Measurements from ENCODE around the gene ARID1B. TPM values are rescaled to one million over a fixed set of nuclear protein-coding genes. Genes with fewer than 3 reads are reported as not detected.

The ARID1B gene
- total RNA-seq, 1 experiment from 2014 or later, result 60.3 TPM

DNA sequence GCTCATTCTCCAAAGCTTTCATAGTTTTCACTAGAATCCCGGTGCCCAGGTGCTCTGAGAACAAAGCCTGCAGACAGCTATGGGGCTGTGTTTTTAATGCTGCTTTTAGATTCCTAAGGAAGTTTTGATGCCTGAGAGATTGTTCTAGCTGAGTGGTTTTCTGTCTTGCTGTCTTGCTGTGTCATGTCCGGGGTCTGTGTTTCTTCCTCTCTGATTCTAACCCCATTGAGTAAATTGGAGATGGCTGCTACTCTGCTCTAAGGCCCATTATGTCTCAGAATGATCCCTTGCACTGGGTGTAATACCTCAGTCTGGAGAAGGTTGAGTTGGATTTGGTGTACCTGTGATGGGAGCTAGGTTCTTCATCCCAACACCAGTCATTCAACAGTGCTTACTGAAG lies 63.4 kb downstream of the ARID1B start:
- CTCF ChIA-PET, result no interaction called here
- no peak for TF ChIP-seq E2F1 (CRISPR knock-in tag; IDR thresholded peaks at IDR 0.05)
- TF ChIP-seq ESRRA (CRISPR knock-in tag; IDR thresholded peaks at IDR 0.05; ENCODE audit: borderline replicate concordance), result no peak
- no peak for TF ChIP-seq IRF2 (CRISPR knock-in tag; IDR thresholded peaks at IDR 0.05; ENCODE audit: borderline replicate concordance, low read depth)
- TF ChIP-seq ZBTB21 (CRISPR knock-in tag; IDR thresholded peaks at IDR 0.05; ENCODE audit: borderline replicate concordance), result no peak
- TF ChIP-seq, protein P1, sequence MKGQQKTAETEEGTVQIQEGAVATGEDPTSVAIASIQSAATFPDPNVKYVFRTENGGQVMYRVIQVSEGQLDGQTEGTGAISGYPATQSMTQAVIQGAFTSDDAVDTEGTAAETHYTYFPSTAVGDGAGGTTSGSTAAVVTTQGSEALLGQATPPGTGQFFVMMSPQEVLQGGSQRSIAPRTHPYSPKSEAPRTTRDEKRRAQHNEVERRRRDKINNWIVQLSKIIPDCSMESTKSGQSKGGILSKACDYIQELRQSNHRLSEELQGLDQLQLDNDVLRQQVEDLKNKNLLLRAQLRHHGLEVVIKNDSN (CRISPR knock-in tag; IDR thresholded peaks at IDR 0.05), result no peak
- TF ChIP-seq GABPB1 (CRISPR knock-in tag; IDR thresholded peaks at IDR 0.05), result no peak
- no peak for TF ChIP-seq IRF1 (CRISPR knock-in tag; IDR thresholded peaks at IDR 0.05)
- no peak for TF ChIP-seq TEAD1 (CRISPR knock-in tag; IDR thresholded peaks at IDR 0.05)
- TF ChIP-seq FOXP4 (CRISPR knock-in tag; IDR thresholded peaks at IDR 0.05), result no peak
- no peak for TF ChIP-seq ZNF263 (CRISPR knock-in tag; IDR thresholded peaks at IDR 0.05; ENCODE audit: low read depth)
- ATAC-seq, result no peak; the same call in 1 of the 2 replicates
- H3K27me3 Mint-ChIP-seq (ENCODE audit: low read depth), result no peaks in the 10 kb centered on the region
- no peak for DNase-seq (ENCODE audit: low spot score)
- H3K27ac Mint-ChIP-seq, result peak overlapping the region; percentile 60
- no peaks in the 10 kb centered on the region for H3K9me3 Mint-ChIP-seq
- POLR2A ChIA-PET, result no interaction called here
- H3K4me1 Mint-ChIP-seq, result peaks cover 78% of the 10 kb centered on the region
- H3K4me3 Mint-ChIP-seq, result no peak overlapping the region
- H3K36me3 Mint-ChIP-seq, result 0 out of 2 replicates have a peak, but pooled peaks cover 2% of the 10 kb centered on the region

GRCh38 chr6:156841508-156841907 lies 64.3 kb downstream of the ARID1B start:
- Mint-ChIP-seq H3K36me3 (no peaks in the 10 kb centered on the region), H3K27ac (no peak overlapping the region), H3K4me1 (peaks cover 78% of the 10 kb centered on the region), H3K4me3 (no peak overlapping the region), H3K9me3 (no peaks in the 10 kb centered on the region), H3K27me3 (ENCODE audit: low read depth) (no peaks in the 10 kb centered on the region)
- CTCF ChIA-PET, result no interaction called here
- ATAC-seq (no peak), DNase-seq (ENCODE audit: low spot score) (no peak)
- POLR2A ChIA-PET, result no interaction called here
- TF ChIP-seq, protein P2, sequence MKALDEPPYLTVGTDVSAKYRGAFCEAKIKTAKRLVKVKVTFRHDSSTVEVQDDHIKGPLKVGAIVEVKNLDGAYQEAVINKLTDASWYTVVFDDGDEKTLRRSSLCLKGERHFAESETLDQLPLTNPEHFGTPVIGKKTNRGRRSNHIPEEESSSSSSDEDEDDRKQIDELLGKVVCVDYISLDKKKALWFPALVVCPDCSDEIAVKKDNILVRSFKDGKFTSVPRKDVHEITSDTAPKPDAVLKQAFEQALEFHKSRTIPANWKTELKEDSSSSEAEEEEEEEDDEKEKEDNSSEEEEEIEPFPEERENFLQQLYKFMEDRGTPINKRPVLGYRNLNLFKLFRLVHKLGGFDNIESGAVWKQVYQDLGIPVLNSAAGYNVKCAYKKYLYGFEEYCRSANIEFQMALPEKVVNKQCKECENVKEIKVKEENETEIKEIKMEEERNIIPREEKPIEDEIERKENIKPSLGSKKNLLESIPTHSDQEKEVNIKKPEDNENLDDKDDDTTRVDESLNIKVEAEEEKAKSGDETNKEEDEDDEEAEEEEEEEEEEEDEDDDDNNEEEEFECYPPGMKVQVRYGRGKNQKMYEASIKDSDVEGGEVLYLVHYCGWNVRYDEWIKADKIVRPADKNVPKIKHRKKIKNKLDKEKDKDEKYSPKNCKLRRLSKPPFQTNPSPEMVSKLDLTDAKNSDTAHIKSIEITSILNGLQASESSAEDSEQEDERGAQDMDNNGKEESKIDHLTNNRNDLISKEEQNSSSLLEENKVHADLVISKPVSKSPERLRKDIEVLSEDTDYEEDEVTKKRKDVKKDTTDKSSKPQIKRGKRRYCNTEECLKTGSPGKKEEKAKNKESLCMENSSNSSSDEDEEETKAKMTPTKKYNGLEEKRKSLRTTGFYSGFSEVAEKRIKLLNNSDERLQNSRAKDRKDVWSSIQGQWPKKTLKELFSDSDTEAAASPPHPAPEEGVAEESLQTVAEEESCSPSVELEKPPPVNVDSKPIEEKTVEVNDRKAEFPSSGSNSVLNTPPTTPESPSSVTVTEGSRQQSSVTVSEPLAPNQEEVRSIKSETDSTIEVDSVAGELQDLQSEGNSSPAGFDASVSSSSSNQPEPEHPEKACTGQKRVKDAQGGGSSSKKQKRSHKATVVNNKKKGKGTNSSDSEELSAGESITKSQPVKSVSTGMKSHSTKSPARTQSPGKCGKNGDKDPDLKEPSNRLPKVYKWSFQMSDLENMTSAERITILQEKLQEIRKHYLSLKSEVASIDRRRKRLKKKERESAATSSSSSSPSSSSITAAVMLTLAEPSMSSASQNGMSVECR (CRISPR knock-in tag; IDR thresholded peaks at IDR 0.05; ENCODE audit: borderline replicate concordance), result no peak
- TF ChIP-seq ZNF416 (CRISPR knock-in tag; IDR thresholded peaks at IDR 0.05) (no peak), FOXP1 (CRISPR knock-in tag; IDR thresholded peaks at IDR 0.05; ENCODE audit: borderline replicate concordance) (no peak), FOXK1 (CRISPR knock-in tag; IDR thresholded peaks at IDR 0.05) (no peak), ZNF512 (CRISPR knock-in tag; IDR thresholded peaks at IDR 0.05; ENCODE audit: borderline replicate concordance) (no peak), GTF2I (CRISPR knock-in tag; conservative IDR thresholded peaks at IDR 0.05) (no peak), NR3C1 (CRISPR knock-in tag; conservative IDR thresholded peaks at IDR 0.05; ENCODE audit: low read depth) (no peak), SOX15 (CRISPR knock-in tag; IDR thresholded peaks at IDR 0.05) (no peak), CREB1 (CRISPR knock-in tag; IDR thresholded peaks at IDR 0.05) (no peak), ZNF219 (CRISPR knock-in tag; IDR thresholded peaks at IDR 0.05; ENCODE audit: borderline replicate concordance) (no peak), CBFB (CRISPR knock-in tag; IDR thresholded peaks at IDR 0.05; ENCODE audit: low read depth) (no peak)
- TF ChIP-seq, protein P3, sequence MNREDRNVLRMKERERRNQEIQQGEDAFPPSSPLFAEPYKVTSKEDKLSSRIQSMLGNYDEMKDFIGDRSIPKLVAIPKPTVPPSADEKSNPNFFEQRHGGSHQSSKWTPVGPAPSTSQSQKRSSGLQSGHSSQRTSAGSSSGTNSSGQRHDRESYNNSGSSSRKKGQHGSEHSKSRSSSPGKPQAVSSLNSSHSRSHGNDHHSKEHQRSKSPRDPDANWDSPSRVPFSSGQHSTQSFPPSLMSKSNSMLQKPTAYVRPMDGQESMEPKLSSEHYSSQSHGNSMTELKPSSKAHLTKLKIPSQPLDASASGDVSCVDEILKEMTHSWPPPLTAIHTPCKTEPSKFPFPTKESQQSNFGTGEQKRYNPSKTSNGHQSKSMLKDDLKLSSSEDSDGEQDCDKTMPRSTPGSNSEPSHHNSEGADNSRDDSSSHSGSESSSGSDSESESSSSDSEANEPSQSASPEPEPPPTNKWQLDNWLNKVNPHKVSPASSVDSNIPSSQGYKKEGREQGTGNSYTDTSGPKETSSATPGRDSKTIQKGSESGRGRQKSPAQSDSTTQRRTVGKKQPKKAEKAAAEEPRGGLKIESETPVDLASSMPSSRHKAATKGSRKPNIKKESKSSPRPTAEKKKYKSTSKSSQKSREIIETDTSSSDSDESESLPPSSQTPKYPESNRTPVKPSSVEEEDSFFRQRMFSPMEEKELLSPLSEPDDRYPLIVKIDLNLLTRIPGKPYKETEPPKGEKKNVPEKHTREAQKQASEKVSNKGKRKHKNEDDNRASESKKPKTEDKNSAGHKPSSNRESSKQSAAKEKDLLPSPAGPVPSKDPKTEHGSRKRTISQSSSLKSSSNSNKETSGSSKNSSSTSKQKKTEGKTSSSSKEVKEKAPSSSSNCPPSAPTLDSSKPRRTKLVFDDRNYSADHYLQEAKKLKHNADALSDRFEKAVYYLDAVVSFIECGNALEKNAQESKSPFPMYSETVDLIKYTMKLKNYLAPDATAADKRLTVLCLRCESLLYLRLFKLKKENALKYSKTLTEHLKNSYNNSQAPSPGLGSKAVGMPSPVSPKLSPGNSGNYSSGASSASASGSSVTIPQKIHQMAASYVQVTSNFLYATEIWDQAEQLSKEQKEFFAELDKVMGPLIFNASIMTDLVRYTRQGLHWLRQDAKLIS (CRISPR knock-in tag; IDR thresholded peaks at IDR 0.05; ENCODE audit: borderline replicate concordance), result no peak
